Gastroesophageal sphincter (tissue), 3 donors: ENCODE data around the gene ITPK1.
"Not testable (repeated sequence)": the region's sequence is repeated elsewhere in the genome, so short reads cannot be mapped to it uniquely, and the experiment has no call there.

Source experiments
- POLR2A ChIP-seq, 2 donors: fragments of 450-650 bp; IDR thresholded peaks; one replicate each; pipeline ENCODE4 v1.6.1; 2017; ENCODE audit warnings: antibody characterized with exemption in 2 of 2, mild to moderate bottlenecking in 2 of 2, moderate library complexity in 1 of 2
- TF ChIP-seq, protein P1 (sequence below), 4 experiments: fragments of 200-600 bp in 2 of 4; fragments of 450-650 bp in 2 of 4; sonication (generic) in 1 of 4; IDR thresholded peaks; one replicate each; pipeline ENCODE4 v1.5.1; 2017 to 2019; ENCODE audit warnings: antibody characterized with exemption in 4 of 4, mild to moderate bottlenecking in 2 of 4, moderate library complexity in 2 of 4

DNA sequence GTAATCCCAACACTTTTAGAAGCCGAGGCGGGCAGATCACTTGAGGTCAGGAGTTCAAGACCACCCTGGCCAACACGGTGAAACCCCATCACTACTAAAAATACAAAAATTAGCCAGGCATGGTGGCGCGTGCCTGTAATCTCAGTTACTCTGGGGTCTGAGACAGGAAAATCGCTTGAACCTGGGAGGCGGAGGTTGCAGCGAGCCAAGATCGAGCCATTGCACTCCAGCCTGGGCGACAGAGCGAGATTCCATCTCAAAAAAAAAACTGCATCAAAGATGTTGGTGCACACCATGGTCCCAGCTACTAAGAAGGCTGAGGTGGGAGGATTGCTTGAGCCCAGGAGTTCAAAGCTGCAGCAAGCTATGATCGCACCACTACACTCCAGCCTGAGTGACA, 53.7 kb downstream of the ITPK1 start:
- TF ChIP-seq, protein P1, sequence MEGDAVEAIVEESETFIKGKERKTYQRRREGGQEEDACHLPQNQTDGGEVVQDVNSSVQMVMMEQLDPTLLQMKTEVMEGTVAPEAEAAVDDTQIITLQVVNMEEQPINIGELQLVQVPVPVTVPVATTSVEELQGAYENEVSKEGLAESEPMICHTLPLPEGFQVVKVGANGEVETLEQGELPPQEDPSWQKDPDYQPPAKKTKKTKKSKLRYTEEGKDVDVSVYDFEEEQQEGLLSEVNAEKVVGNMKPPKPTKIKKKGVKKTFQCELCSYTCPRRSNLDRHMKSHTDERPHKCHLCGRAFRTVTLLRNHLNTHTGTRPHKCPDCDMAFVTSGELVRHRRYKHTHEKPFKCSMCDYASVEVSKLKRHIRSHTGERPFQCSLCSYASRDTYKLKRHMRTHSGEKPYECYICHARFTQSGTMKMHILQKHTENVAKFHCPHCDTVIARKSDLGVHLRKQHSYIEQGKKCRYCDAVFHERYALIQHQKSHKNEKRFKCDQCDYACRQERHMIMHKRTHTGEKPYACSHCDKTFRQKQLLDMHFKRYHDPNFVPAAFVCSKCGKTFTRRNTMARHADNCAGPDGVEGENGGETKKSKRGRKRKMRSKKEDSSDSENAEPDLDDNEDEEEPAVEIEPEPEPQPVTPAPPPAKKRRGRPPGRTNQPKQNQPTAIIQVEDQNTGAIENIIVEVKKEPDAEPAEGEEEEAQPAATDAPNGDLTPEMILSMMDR (IDR thresholded peaks at IDR 0.05), result not testable (repeated sequence)
- not testable (repeated sequence) for TF ChIP-seq POLR2A (IDR thresholded peaks at IDR 0.05)
